Urothelium cell line (cell line): ENCODE data around the gene SNAPIN.
A peak's percentile ranks its signal among the peaks of the same experiment; 100 is the strongest.

Experiments used
- DNase-seq: peaks from one replicate; pipeline ENCODE4 v3.0.0; 2011; ENCODE audit warnings: low spot score, mixed read lengths
- FAIRE-seq: peaks from 2 replicates; lab custom pipeline; 2011; peaks lifted over from hg19 to GRCh38; lab: Jason Lieb, UNC

The SNAPIN gene, protein sequence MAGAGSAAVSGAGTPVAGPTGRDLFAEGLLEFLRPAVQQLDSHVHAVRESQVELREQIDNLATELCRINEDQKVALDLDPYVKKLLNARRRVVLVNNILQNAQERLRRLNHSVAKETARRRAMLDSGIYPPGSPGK

DNA sequence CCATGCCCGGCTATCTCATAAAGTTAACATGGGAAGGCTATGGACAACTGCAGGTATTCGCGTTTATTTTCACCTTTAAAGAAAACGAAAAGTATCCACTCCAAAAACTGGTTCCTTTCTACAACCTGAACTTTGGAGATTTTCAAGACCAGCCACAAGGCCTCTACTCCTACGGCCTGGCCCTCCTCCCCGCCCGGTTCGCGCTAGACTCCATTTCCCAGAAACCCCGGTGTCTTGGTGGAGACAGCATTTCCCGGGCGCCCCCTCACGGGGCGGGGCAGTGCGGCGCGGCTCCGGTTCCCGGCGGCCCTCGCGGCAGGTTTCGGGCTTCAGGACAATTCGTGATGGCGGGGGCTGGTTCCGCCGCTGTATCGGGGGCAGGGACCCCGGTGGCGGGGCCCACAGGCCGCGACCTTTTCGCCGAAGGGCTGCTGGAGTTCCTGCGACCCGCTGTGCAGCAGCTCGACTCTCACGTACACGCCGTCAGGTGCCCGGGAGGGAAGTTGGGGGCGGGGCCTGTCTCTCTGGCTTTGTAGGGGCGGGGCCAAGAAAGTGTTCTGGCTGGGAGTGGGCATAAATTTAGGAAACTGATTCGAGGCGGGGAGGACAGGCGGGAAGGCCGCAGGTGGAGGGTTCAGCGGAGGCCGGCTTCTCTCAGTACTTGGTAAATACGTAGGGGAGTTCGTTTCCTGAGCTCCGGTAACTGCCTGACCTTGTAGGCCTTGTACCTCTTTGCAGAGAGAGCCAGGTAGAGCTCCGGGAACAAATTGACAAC lies at the start of gene SNAPIN:
Gene SNAPIN, plus strand, starts transcription at position 304 of the 775 bp plus-strand sequence. Its CDS starts 41 bp downstream, at position 345.
- DNase-seq (peak; percentile 94), FAIRE-seq (no peak)

DNA sequence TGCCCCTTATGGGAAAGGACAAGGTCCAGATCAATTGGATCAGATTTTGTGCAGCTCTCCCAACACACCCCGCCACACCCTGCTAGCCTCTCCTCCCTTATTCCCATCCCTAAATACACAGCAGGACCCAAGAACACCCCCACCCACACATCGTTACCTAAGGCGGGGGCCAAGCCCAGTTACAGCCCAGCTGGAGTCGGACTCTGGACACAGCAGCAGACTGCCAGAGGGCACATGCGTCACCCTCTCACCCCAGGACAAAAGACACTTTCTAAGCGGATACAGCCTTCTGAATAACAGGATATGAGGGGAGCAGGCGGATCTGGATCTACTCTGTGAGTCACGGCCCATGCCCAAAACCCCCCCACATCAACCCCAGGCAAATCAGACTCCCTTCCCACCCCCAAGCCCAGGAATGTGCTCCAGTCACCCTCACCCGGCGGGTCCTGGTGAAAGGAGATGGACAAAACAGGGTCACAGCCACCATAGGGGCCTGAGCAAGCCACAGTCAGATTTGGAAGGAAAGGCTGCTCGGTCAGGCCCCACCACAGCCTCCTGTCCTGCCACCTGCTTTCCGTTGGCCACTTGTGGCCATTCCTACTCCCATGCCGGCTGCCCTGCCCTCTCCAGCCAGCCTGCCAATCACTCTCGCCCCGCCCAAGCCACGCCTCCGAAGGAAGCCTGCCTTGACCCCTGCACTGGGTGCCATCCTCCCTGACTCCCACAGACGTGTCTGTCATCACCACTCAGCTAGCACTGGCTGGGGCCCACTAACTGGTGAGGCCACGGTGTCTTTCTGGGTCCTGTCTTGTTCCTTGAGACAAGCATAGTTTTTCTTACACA lies 49.5 kb upstream of the SNAPIN start:
- DNase-seq (peak; percentile 93), FAIRE-seq (peak; percentile 68)

DNA sequence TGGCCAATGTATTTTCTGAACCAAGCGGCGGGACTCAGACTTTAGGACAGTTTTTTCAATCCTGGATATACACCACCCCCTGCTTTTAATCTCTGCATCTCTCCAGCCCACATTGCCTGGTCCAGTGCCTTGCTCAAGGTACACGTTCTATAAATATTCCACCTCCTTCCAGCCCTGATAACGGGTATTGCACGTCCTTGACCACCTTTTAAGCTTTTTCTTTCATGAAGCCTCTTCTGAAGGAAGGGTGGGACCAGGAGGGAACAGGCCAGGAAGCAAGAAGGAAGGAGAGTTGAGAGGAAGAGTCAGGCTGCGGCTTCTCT lies 49.0 kb upstream of the SNAPIN start:
- no peak for FAIRE-seq
- DNase-seq, result no peak

DNA sequence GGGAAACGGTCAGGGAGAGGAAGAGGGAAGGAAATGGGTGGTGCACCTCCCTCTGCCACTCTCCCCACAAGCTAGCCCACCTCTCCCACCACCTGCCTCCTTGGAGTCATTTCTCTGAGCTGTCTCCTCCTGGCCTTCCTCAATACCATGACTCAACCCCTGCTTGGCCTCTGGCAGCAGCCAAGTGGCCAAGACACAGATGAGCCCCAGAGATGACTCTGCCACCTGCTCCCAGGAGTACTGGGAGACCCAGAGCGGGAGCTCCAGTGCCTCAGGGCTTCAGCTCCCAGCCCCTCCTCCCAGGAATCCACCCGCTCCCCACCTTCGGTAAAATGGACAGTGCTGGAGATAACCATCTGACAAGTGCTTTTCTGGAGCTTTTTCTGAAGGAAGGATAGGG lies 48.2 kb upstream of the SNAPIN start:
- DNase-seq, result peak; percentile 18
- no peak for FAIRE-seq

DNA sequence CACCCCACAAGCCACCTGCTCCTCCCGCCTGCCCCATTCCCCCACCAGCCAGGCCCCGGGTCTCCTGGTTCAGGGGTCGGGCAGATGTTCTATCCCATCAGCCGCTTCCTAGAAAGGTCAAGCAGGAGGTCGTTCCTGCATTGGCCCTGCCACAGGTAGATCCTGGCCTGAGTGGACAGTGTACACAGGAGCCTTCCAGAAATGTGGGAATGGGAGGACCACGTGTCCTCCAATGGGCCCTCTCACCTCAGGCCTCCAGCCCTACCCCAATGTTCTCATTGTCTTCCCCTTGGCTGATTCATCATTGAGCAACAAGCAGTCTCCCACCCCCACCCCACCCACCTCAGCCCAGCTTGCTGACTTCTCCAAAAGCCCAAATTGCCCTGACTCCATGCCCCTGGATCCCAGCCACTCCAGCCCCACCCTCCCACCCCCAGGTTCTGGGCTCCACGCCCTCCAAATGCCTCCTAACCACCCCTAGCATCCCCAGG lies 47.6 kb upstream of the SNAPIN start:
- DNase-seq (peak; percentile 41), FAIRE-seq (no peak)

DNA sequence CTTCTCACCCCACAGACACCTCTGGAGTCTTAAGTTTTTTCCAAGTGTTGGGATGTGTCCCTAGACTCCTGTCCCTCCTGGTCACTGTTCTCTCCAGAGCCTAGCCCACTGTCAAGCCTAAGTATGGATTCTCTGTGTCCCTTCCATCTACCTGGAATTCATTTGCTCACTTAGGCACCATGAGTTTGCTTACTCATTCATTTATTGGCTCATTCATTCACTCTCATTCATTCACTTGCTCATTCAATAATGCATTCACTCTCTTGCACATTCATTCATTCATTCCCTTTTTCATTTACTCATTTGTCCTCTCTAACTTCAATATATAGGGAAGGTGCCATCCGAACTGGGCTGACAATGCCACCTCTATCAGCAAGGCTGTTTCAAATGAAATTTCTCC lies 47.1 kb upstream of the SNAPIN start:
- no peak for DNase-seq
- peak; percentile 32 for FAIRE-seq

DNA sequence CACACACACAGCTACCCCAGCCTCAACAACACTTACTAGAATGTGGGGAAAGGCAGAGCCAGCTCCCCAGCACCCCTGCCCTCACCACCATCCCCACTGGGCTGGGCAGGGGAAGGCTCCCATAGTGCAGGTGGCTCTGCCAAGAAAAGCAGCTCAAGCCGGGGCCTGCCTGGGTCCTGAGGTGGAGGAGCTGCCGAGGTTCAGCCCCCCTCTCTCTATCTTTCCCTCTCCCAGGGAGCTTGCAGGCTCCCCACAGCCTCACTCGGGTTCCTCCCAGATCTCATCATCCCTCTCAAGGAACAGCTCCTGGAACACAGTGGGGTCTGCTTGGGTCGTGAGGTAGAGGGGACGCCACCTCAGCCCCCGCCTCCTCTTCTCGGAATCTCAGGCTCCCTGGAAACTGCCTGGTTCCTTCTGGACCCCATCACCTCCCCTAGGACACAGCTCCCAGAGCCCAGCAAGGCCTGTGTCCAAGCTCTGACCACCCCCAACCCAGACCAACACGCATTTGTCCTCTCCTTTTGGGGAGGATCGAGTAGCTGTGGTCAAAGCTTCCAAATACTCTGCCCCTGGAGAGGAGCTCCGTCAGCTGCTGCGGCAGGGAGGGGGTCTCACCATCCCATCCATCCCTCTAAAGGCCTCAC lies 46.3 kb upstream of the SNAPIN start:
- DNase-seq (peak; percentile 16), FAIRE-seq (no peak)

DNA sequence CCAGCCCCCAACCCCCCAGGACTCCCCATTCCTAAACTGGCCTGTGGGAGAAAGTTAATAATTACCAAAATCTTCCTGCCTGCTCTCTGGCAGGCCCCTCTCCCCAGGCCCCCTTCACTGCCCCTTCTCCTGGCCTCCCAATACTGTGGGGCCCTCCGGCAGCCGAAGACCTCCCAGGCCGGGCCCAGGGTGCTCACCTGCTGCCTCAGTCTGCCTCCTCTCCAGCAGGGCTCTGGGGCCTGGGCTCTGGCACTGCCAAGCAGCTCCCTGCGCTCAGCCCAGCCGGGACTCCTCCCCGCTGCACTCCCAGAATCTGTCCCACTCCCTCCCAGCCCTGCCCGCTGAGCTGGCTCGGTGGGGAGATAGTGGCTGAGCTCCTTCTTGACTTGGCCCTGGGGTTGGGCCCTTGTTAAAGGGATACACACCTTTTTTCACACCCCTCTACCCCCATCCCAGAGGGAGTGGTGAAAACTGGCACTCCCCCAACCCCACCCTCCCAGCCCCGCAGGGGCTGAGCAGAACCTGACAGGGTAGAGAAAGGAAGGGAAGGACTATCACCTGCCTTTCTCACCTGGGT lies 45.7 kb upstream of the SNAPIN start, which contains the start of gene S100A16:
Gene S100A16, minus strand, starts transcription at position 383 of the 577 bp plus-strand sequence. CDS start 4,986 bp downstream, outside the sequence.
- DNase-seq, result peak; percentile 87

DNA sequence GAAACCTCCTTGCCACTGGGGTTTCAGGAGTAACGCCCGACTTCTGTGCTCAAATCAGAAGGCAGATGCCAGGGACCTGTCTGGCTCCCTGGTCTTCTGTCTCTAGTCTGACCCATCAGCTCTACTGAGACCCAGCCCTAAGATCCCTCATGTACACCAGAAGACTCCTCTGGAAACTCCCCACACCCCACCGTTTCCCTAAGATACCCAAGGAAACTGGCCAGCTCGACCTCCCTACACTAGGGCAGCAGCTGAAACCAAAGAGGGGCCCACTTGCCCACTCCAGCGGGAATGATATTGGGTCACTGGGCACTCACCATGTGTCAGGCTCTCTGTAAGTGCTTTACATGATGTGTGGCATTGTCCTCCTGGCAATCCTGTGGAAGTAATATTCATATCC lies 45.1 kb upstream of the SNAPIN start:
- DNase-seq (no peak), FAIRE-seq (no peak)

More for the DNA sequence above, 45.7 kb upstream of the SNAPIN start, which contains the start of gene S100A16:
- no peak for FAIRE-seq

DNA sequence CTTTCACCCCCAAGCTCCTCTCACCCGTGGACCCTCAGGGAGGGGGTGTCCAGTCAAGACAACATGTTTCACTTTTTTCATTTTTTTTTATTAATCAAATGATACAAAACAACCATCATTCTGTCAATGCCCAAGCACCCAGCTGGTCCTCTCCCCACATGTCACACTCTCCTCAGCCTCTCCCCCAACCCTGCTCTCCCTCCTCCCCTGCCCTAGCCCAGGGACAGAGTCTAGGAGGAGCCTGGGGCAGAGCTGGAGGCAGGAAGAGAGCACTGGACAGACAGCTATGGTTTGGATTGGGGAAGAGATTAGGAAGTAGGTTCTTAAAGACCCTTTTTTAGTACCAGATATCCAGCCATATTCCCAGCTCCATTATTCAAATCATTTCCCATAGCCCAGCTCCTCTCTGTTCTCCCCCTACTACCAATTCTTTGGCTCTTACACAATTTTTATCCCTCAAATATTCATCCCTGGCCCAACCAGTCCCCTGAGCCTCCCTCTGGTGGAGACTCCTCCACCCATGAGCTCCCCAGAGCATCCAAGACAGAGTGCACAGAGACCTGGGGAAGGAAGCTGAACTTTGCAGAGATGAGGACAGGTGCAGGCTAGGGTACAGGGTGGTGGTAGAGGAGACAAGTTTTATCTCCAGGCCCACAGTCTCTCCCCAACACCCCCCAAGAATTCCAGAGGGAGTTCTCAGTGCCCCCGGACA lies 44.2 kb upstream of the SNAPIN start:
- DNase-seq (no peak), FAIRE-seq (no peak)

DNA sequence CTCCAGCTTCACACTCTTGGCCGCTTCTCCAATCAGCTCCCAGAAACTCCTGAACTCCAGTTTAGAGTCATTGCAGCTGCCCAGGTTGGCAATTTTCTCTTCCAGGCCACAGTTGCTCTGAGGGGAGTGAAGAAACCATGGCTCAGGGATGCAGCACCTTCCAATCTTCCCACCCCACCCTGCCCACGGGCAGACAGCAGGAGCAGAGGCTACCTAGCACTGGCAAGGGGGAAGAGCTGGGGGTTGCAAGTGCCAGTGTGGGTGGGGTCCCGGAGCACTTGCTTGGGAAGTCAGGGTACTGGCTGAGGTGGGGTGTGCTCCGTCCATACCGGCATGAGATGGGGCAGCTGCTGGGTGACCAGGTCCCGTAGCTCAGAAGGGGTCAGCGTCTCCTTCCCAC lies 43.6 kb upstream of the SNAPIN start:
- no peak for FAIRE-seq
- DNase-seq, result no peak

DNA sequence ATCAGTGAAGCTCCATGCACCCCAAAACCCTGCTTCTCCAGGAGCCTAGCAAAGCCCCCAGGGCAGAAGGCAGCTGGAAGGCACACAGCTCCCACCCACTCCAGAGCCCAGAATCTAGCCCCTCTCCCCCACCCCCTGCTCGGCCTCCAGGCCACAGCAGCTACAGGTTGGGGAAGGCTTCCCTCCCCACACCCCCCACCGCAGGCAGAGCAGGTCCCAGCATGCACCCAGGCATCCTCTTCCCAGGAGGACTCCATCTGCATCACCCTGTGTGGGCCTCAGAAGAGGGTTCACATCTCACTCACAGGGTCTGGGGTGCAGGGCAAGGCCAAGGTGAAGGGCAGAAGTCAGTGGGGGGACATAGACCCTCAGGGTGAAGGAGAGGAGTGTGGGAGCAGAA lies 43.1 kb upstream of the SNAPIN start:
- FAIRE-seq, result no peak
- DNase-seq, result no peak

DNA sequence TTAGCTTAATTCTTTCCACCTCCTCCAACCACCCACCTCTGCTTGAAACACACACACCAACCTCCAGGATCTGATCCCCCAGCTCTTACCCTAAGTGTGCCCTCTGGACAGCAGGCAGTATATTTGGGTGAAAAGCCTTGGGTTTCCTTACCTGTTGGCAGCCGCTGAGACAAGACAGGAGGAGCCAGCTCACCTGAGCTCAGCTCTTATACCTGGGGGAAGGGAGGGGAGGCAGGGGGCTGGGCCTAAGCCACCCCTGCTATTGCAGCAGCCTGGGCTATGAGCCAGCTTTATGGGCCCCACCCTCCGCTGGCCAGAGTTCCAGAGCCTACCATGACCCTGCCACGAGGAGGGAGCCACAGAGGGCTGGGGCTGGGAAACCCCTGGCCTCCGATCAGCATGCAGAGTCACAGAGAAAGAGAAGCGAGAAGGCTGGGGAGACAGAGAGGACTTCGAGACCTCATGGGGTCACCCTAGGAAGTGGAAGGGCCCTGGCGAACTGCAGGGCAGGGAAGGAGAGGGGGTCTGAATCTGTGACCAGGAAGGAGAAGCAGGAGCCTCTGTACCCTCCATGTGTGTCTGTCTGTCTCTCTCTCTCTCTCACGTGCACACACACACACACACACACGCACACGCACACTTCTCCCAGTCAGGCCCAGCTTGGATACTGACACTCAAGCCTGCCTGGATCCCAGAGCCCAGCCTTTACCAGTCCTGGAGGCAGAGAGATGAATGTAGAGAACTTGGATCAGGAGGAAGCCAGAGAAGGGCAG lies 42.2 kb upstream of the SNAPIN start, which contains the start of gene S100A14:
Gene S100A14, minus strand, starts transcription at position 182 of the 773 bp plus-strand sequence. CDS start 467 bp downstream, outside the sequence.
- DNase-seq (no peak), FAIRE-seq (no peak)

DNA sequence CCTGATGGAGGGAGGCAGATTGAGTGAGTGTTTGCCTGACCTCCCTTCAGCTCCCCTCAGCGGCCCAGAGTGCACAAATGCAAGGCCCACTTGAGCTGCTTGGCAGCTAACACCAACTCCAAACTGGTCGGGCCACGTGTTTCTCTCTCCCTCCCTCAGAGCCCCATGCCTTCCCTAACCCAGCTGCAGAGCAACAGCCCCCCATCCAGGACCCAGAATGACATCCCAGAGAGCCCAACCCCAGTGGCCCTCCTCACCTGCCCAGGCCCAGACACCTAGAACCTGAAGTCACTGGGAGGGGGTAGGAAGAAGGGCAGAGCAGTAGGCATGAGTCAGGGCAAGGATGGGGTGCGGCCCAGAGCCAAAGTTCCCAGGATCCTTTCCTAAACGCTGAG lies 41.6 kb upstream of the SNAPIN start:
- no peak for DNase-seq

DNA sequence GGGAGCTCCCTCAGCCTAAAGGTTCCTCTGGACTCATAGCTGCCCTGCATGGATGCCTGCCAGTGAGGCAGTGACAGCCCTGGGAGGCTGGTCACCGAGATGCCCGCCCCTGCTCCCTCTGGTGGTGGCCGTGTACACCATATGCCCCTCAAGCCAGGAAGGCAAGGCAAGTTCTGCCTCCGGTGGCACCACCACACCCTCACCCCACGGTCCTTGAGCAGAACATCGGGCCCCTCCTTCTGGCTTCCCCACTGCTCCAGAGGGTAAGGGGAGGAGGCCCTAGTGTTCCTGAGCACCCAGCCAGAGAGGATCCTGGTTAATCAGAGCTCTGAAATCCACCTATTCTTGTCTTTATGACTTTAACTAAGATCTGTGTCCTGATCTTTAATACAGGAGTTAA lies 40.8 kb upstream of the SNAPIN start:
- FAIRE-seq (peak; percentile 92), DNase-seq (peak; percentile 82)

More for the DNA sequence above, 41.6 kb upstream of the SNAPIN start:
- FAIRE-seq, result no peak

DNA sequence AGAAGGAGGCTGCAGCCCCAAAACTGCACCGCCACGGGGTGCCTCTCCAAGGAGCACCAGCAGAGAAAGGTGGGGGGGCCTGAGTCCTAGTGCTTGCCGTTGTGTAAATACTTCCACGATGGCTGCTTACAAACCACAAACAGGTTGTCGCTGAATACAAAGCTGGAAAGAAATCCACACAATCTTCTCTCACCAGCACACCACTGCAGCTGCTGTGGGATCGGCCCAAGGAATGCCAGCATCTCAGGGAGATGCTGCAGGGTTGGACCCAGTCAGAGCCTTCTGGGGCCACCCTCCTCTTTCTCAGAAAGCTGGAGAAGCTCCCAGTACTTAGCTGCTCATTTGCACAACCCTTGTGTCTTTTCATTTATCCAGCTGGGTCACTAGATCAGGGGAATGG lies 39.3 kb upstream of the SNAPIN start:
- DNase-seq, result no peak
- FAIRE-seq, result no peak

DNA sequence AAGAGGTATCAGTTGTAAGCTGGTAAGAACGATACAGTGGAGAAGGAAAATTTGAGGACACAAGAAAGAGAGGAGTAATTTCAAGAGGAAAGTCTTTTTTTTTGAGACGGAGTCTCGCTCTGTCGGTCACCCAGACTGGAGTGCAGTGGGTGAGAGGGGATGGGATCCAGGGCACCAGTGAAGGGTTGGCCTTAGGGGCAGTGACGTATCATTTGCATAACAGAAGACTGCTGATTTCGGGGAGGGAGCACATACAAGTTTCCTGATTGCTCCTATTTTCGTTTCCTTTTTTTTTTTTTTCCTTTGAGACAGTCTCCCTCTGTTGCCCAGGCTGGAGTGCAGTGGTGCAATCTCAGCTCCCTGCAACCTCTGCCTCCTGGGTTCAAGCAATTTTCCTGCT lies 35.4 kb upstream of the SNAPIN start:
- no peak for FAIRE-seq
- DNase-seq, result no peak

DNA sequence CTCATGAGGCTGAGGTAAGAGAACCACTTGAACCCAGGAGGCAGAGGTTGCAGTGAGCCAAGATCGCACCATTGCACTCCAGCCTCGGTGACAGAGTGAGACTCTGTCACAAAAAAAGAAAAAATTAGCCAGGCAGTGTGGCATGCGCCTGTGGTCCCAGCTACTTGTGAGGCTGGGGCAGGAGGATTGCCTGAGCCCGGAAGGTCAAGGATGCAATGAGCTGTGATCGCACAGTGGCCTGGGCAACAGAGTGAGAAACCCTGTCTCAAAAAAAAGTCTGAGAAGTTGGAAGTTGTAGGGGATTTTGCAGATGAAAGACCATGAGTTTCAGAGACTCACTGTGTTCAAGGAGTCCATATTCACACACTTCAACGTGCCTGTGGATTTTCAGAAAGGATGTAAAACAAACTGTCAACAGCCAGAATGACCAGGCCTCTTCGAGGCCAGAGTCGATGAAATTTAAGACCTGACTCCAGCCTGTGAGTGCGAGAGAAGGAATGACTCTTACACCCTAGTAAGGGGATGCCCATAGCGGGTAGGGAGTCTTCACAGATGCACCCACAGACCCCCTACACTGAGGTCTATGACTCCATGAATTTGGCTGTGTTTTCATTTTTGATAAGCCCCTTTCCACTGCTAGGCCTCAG lies 33.4 kb upstream of the SNAPIN start:
- DNase-seq, result no peak
- FAIRE-seq, result no peak

DNA sequence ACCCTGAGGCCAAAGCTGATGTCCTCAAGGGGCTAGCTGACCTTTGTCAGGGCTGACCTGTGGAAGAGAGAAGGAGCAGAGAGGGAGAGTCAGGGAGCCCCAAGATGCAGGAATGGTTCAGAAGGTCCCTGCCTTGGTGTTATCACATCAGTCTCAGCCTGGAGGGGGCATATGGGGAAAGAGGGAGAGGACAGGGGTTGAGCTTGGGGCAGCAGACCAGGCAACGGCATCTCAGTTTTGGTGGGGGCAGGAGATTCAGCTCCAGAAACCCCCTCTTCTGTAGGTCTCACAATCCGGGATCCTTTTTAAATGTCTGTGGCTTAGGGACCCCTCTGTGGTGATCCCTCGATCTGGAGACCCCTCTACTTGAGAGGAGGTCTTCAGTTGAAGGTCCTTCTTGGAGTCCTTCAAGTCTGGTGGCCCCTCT lies 32.0 kb upstream of the SNAPIN start:
- DNase-seq (no peak), FAIRE-seq (no peak)
